ENCODE data around the gene ZBTB17.

Gene ZBTB17

GRCh38 chr1:15985611-15986297 lies 9.9 kb upstream of the ZBTB17 start:
- TF ChIP-seq CTCF (IDR thresholded peaks at IDR 0.05) = no peak

GRCh38 chr1:15983275-15983674 lies 7.4 kb upstream of the ZBTB17 start:
- TF ChIP-seq CTCF (IDR thresholded peaks at IDR 0.05) = no peak

- no peak for TF ChIP-seq CTCF (IDR thresholded peaks at IDR 0.05)
Measured at GRCh38 chr1:15981679-15982078, 5.8 kb upstream of the ZBTB17 start.

GRCh38 chr1:15975358-15975804 lies 520 bp downstream of the ZBTB17 start:
- TF ChIP-seq CTCF (IDR thresholded peaks at IDR 0.05) = no peak

GRCh38 chr1:15974855-15975254 lies 1.0 kb downstream of the ZBTB17 start:
- no peak for TF ChIP-seq CTCF (IDR thresholded peaks at IDR 0.05)

- no peak for TF ChIP-seq CTCF (IDR thresholded peaks at IDR 0.05)
Measured at GRCh38 chr1:15973772-15974171, 2.1 kb downstream of the ZBTB17 start.

- no peak for TF ChIP-seq CTCF (IDR thresholded peaks at IDR 0.05)
Measured at GRCh38 chr1:15972409-15972808, 3.5 kb downstream of the ZBTB17 start.

- TF ChIP-seq CTCF (IDR thresholded peaks at IDR 0.05) = no peak
Measured at GRCh38 chr1:15970911-15971310, 5.0 kb downstream of the ZBTB17 start.

All from LNCAP (cell line).